T47D (cell line): ENCODE results near the gene LRIG1.

Source experiments
- DNase-seq, 2 experiments: peaks; one replicate each; pipeline versions ENCODE4 v3.0.0 to v3.0.0-alpha.2; 2011 to 2012; ENCODE audit warnings: low read depth in 1 of 2, low spot score in 1 of 2
- JUND ChIP-seq: IDR thresholded peaks from 2 replicates; pipeline ENCODE4 v1.6.1; 2012; ENCODE audit warnings: low read depth
- in situ Hi-C: cut with HindIII; loops from 2 replicates; pipeline ENCODE4 v1.10.0; 2016; ENCODE audit warnings: low sequenced_read_pairs, low pct_unique_long_range_greater_than_20kb

LRIG1 gene

DNA sequence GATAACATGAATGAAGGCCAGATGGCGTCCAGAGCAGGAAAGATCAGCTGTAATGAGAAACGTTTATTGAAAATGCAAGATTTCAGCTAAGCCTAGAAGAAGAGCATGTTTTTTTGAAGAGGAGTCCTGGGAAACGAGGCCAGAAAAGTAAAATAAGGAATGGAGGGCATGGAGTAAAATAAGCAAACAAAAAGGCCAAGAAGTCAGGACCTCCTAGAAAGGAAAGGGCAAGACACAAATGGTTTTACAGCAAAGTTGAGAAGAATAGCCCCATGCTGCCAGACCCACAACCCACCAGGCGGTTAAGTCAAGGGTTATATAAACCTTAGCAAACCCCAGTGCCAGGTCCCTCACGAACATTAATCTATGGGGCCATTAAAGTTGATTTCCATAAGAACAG is 30.5 kb downstream of the LRIG1 start:
- no peak for TF ChIP-seq JUND
- in situ Hi-C loops, result no loop called here
- no peak for DNase-seq

DNA sequence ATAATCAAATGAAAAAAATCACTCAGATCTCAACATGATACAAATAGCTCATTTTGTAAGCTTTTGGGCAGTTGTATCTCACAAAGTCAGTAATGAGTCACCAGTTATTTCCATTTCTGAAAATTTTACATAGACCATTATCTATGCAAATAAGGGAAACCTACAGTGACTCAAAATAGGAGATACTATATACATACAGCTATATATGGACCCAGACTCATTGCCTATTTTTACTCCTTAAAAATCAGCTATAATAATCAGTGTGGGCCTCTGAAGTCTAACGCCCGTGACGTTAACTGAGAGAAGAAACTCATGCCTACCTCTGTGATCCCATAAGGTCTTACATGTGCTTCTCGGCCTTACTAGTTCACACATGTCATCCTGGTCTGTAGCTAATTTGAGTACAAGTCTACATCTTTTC is 31.6 kb downstream of the LRIG1 start:
- DNase-seq, result no peak
- in situ Hi-C loops, result no loop called here
- TF ChIP-seq JUND, result no peak

DNA sequence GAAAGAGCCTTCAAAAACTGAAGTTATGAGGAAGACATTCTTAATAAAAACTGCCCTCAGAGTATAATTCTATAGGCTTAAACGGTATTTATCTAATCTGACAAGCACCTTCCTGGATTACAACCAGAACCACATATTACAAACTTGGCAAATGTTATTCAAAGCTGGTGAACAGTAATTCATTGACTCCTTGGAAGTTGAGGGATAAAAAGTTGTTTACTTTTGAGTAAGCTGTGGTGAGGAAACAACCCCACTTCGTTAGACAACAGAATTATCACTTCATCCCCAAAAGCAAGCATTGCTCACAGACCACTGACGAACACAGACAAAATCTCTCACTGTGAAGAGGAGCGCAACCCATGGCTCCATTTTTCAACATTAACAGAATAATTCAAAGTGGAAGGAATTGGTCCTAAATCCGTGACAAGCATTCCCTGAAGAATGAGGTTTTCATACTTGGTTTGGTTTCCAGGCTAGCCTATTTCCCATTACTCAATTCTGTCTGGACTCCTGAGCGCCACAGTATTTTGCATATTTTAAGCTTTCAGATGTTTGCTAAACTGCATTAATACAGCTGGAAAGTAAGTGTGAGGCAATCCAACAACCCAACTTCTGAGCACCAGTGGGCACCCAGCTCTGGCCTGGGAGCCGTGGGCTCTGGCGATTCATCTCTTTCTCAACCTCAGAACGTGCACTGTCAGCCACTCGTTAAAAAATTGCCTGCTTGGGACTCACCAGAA is 32.7 kb downstream of the LRIG1 start:
- in situ Hi-C loops, result no loop called here
- TF ChIP-seq JUND, result no peak
- DNase-seq, result no peak

DNA sequence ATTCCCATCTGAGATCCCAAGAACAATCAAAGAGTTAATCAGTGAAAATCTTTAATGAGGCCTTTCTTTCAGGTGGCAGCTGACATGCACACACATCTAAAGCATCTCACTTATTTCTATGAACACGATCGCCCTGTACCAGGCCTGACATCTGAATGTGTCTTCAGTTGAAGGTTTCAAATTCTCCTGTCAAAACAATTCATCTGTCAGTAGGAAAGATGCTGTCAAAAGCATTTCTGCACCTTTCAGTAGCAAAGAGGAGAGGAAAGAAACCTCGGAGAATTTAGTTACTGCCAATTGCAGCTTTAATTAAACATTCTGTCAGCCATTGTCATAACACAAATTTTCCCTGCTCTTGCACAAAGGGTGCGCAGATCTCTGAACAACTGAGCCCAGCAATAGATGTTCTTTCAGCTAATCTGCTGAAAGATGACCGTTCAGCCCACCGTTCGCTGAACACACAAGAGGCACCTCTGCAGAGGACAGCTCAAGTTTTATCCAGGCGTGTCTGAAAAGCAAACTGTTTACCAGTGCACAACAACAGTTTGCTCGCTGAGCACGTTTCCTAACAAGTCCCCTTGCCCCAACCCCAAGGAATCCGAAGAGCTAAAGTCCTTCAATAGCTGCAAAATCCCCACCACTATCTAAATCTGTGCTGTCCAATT is 34.1 kb downstream of the LRIG1 start:
- in situ Hi-C loops, result no loop called here
- TF ChIP-seq JUND, result no peak
- no peak for DNase-seq

DNA sequence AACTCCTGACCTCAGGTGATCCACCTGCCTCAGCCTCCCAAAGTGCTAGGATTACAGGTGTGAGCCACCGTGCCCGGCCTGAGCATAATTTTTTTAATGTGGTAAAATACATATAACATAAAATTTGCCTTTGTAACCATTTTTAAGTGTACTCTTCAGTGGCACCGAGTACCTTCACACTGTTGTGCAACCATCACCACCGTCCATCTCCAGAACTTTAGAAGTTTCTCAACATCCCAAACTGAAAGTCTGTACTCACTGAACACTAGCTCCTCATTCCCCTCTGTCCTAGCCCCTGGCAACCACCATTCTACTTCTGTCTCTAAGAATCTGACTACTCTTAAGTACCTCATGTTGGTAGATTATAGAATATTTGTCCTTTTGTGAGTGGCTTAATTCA is 35.2 kb downstream of the LRIG1 start:
- no peak for TF ChIP-seq JUND
- no peak for DNase-seq
- in situ Hi-C loops, result no loop called here

DNA sequence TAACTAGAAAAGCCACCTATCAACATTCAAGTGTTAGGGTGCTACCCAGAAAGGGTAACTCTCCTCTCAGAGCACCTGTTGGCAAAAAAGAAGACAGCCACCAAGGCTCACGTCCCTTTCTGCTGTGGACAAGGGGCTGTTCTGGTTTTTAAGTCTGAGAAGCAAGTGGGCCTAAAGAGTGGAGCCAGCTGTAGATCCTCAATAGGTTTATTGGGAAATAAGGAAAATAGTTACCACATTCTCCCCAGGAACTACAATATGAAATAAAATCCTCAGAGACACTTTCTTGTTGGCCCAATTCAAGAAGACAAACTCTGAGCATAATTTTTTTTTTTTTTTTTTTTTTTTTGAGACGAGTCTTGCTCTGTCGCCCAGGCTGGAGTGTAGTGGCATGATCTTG is 35.8 kb downstream of the LRIG1 start:
- DNase-seq, result no peak
- no peak for TF ChIP-seq JUND
- in situ Hi-C loops, result no loop called here

DNA sequence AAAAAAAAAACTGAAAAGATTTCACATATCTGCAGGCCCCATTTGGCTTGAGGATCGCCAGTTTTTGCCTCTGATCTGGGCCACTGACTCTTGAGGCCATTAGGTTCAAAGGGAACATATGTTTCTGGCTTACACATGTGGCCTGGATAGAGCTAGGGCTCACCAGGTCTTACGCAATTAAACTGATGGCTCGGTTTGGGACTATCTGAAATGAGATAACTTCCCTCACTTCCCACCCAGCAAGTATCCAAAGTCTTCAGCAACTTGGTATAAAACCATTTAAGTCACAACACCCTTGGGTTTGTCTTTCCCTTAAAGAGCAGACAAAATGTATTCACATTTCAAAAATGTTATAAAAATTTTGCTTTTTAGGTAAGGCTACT is 36.3 kb downstream of the LRIG1 start:
- TF ChIP-seq JUND, result no peak
- DNase-seq, result no peak
- in situ Hi-C loops, result no loop called here

DNA sequence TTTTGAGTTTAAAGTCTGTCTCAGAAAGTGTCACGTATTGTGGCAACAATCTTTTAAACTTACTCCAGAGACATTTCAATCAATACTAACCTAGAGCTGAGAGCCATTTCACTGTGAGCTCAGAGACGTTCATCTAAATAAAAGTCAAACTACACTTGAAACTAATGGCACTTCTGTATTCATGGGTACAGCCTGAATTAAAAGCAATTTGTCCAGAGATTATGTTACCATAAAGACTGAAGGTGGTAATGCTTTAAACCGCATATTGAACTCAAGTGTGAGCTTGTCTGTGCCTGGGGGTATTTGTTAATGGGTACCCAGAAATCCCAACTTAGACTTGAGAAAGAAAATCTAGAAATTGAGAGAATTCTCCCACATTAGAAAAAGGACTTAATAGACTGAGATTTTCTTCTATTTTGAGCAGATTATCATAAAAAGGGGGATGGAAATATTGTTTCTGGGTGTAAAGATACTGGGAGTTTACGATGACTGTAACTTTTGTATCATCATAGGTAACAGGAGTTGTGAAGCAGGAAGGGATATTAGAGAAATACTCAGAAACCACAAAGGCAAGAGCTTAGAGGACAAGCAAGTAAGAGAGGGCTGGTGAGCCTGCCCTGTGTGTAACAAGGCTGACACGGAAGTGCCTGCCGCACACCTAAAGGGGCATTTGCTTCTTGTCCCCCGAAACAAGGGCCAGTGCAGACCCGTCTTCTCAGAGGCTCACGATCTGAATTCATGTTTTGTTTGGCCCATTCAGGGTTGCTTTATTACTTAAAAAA is 36.9 kb downstream of the LRIG1 start:
- in situ Hi-C loops, result no loop called here
- no peak for TF ChIP-seq JUND
- no peak for DNase-seq

DNA sequence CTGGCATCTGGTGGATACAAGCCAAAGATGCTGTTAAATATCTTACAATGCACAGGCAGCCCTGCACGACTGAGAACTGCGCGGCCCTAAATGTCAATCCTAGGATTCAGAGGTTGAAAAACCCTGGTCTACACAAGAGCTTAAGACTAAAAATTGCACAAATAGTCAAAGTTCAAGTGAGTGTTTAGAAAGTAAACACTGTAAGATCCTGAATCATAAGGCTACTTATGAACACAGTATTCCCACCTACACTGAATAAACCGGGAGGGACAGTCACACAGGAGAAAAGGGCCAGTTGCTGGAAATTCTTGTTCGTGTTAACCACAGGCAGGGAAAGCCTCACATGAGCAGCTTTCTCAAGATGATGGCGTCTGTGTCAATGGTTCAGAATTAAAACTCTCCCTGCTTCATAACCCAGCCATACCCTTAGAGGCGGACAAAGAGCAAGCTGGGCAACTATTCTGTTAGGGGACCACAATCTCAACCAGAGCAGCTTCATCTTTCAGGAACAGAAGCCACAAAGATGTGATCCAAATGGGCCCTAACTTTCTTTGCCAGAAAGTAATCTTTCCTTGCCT is 37.7 kb downstream of the LRIG1 start:
- TF ChIP-seq JUND, result no peak
- DNase-seq, result no peak
- in situ Hi-C loops, result no loop called here

DNA sequence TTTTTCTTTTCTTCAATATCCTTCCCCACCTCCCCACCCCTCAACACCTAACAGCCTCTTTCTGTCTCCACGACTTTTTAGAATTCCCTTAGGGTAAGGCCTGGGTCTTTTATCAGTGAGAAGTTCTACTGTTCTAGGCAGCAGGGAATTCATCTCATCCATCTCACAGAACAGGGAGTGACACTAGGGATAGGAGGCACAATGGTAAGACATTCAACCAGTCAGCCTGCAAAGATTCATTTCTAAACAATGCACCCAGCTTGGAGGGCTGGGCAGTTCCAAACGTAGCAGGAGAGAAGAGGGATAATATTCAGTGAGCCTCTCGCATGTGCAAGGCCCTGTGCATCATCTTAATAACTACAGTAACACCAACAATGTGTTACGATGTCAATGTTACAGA is 43.6 kb downstream of the LRIG1 start:
- in situ Hi-C loops, result no loop called here
- no peak for TF ChIP-seq JUND
- no peak for DNase-seq

DNA sequence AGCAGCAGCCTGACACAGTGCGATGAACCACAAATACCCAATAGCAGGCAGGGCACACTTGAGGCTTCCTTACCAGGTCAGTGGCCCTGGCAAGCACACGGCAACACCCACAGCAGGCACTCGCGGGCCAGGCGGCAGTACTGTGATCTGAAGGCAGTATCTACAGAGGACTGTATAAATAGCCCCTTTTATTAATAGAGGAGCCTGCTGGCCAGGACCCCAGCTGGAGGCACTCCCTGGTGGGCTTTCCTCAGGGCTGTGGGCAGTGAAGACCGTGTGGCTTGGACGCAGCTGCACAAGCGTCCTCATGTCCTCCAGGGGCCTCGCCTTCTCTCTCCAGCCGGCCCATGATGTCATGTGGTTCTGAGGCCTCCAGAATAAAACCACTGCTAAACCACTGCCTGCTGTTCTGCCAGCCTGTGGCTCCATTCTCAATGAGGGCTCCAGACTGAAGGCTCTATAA is 44.1 kb downstream of the LRIG1 start:
- DNase-seq, result no peak
- in situ Hi-C loops, result no loop called here
- no peak for TF ChIP-seq JUND

DNA sequence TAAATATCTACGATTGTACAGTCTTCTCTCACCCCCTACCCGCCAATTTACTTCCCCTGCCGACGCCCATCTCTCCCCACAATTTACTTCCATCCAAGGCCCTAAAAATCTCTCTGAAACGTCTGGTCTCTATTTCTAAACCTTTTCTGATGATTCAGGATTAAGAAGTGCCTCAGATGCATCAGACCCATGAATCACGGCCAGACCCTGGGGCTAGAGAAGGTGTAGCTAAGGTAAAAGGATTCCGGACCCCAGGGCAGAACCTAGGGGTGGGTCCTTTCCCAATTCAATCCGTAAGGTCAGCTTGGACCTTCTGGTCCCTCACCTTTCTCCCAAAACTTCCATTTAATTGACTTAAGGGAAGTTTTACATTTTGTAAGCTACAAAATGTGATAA is 46.4 kb downstream of the LRIG1 start:
- DNase-seq, result no peak
- TF ChIP-seq JUND, result no peak
- in situ Hi-C loops, result no loop called here
